Measurements from ENCODE around the gene SLC39A11. TPM values are rescaled to one million over a fixed set of nuclear protein-coding genes. Genes with fewer than 3 reads are reported as not detected.
"Not testable (repeated sequence)": the region's sequence is repeated elsewhere in the genome, so short reads cannot be mapped to it uniquely, and the experiment has no call there.

SLC39A11 gene
- polyA plus RNA-seq, 1 of the 3 experiments (the other 2 are of a cell fraction): 23.5 TPM

- H3K9me3 ChIP-seq; H3K4me2 ChIP-seq; H3K27me3 ChIP-seq (ENCODE audit: insufficient read depth); DNase-seq; H3K9ac ChIP-seq; H4K20me1 ChIP-seq (ENCODE audit: insufficient read depth); H2AFZ ChIP-seq (ENCODE audit: low read depth); H3K9me2 ChIP-seq; H3F3A ChIP-seq (replicated peaks; ENCODE audit: insufficient read depth); H3K27ac ChIP-seq (ENCODE audit: low read depth in 2 of 2, low read length in 1 of 2); H3K4me1 ChIP-seq (ENCODE audit: control insufficient read depth in 1 of 2, insufficient read depth in 2 of 2, low read depth in 1 of 2, low read length in 1 of 2); H3K36me3 ChIP-seq (replicated peaks in 1 of 2; ENCODE audit: control insufficient read depth in 1 of 2, insufficient read depth in 2 of 2, low read length in 1 of 2); H3K79me2 ChIP-seq (ENCODE audit: insufficient read depth); POLR2A ChIA-PET; H3K4me3 ChIP-seq (ENCODE audit: low read depth in 2 of 2, low read length in 1 of 2): not testable (repeated sequence)
- WGBS (ENCODE audit: low lambda C conversion rate): 66% methylated on average over 2 of the region's 2 CpGs
- CTCF ChIA-PET: interaction anchor here (1.1 kb wide), 1 partner anchor 101 kb away, joined by 3 read pairs; no protein-coding TSS in a partner anchor
Measured at GRCh38 chr17:72826059-72826458, 266.4 kb downstream of the SLC39A11 start.

DNA sequence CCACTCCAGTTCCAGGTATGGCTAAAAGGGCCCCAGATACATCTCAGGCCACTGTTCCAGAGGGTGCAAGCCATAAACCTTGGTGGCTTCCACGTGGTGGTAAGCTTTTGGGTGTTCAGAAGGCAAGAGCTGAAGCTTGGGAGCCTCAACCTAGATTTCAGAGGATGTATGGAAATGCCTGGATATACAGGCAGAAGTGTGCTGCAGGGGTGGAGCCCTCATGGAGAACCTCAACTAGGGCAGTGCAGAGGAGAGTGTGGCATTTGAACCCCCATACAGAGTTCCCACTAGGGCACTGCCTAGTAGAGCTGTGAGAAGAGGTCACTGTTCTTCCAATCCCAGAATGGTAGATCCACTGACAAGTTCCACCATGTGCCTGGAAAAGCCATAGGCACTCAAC lies 267.3 kb downstream of the SLC39A11 start:
- no peak overlapping the region for H3K4me2 ChIP-seq
- CTCF ChIA-PET: no interaction called here
- no peak overlapping the region for H2AFZ ChIP-seq (ENCODE audit: low read depth)
- no peak overlapping the region for H3K9ac ChIP-seq
- H3F3A ChIP-seq (replicated peaks; ENCODE audit: insufficient read depth): no peaks in the 10 kb centered on the region
- no peaks in the 10 kb centered on the region for H3K79me2 ChIP-seq (ENCODE audit: insufficient read depth)
- no peaks in the 10 kb centered on the region for H3K4me1 ChIP-seq (ENCODE audit: control insufficient read depth in 1 of 2, insufficient read depth in 2 of 2, low read depth in 1 of 2, low read length in 1 of 2)
- no peak overlapping the region for H3K27ac ChIP-seq (ENCODE audit: low read depth in 2 of 2, low read length in 1 of 2)
- no peaks in the 10 kb centered on the region for H3K9me3 ChIP-seq
- POLR2A ChIA-PET: no interaction called here
- no peaks in the 10 kb centered on the region for H3K9me2 ChIP-seq
- 0% methylated on average over 1 of the region's 1 CpG for WGBS (ENCODE audit: low lambda C conversion rate)
- H4K20me1 ChIP-seq (ENCODE audit: insufficient read depth): no peaks in the 10 kb centered on the region
- TF ChIP-seq TCF12 (IDR thresholded peaks at IDR 0.05) (no peak), EZH2phosphoT487 (IDR thresholded peaks at IDR 0.05; ENCODE audit: borderline replicate concordance, low read depth) (no peak), MEF2A (IDR thresholded peaks at IDR 0.05; ENCODE audit: borderline replicate concordance, low read depth) (no peak), GATA2 (CRISPR knock-in tag; IDR thresholded peaks at IDR 0.05) (no peak), SMC3 (IDR thresholded peaks at IDR 0.05; ENCODE audit: low read depth, low read length) (no peak), NRF1 (IDR thresholded peaks at IDR 0.05; ENCODE audit: low read depth, low read length) (no peak), TAF1 (IDR thresholded peaks at IDR 0.05; ENCODE audit: borderline replicate concordance, low read depth, low read length) (no peak), POLR2AphosphoS5 (IDR thresholded peaks at IDR 0.05; ENCODE audit: low read depth, low read length) (no peak), NFIC (IDR thresholded peaks at IDR 0.05; ENCODE audit: borderline replicate concordance) (no peak)
- TF ChIP-seq, protein P1, sequence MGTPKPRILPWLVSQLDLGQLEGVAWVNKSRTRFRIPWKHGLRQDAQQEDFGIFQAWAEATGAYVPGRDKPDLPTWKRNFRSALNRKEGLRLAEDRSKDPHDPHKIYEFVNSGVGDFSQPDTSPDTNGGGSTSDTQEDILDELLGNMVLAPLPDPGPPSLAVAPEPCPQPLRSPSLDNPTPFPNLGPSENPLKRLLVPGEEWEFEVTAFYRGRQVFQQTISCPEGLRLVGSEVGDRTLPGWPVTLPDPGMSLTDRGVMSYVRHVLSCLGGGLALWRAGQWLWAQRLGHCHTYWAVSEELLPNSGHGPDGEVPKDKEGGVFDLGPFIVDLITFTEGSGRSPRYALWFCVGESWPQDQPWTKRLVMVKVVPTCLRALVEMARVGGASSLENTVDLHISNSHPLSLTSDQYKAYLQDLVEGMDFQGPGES (IDR thresholded peaks at IDR 0.05; ENCODE audit: low read depth, low read length): no peak
- no peaks in the 10 kb centered on the region for H3K36me3 ChIP-seq (replicated peaks in 1 of 2; ENCODE audit: control insufficient read depth in 1 of 2, insufficient read depth in 2 of 2, low read length in 1 of 2)
- no peak for DNase-seq
- H3K27me3 ChIP-seq (ENCODE audit: insufficient read depth): no peaks in the 10 kb centered on the region
- no peak overlapping the region for H3K4me3 ChIP-seq (ENCODE audit: low read depth in 2 of 2, low read length in 1 of 2)

- H3K9me3 ChIP-seq; H4K20me1 ChIP-seq (ENCODE audit: insufficient read depth); H2AFZ ChIP-seq (ENCODE audit: low read depth); H3F3A ChIP-seq (replicated peaks; ENCODE audit: insufficient read depth); H3K9ac ChIP-seq; H3K79me2 ChIP-seq (ENCODE audit: insufficient read depth); H3K27ac ChIP-seq (ENCODE audit: low read depth in 2 of 2, low read length in 1 of 2); H3K4me2 ChIP-seq; DNase-seq; H3K4me1 ChIP-seq (ENCODE audit: control insufficient read depth in 1 of 2, insufficient read depth in 2 of 2, low read depth in 1 of 2, low read length in 1 of 2); H3K4me3 ChIP-seq (ENCODE audit: low read depth in 2 of 2, low read length in 1 of 2); POLR2A ChIA-PET; H3K27me3 ChIP-seq (ENCODE audit: insufficient read depth); H3K9me2 ChIP-seq; H3K36me3 ChIP-seq (replicated peaks in 1 of 2; ENCODE audit: control insufficient read depth in 1 of 2, insufficient read depth in 2 of 2, low read length in 1 of 2): not testable (repeated sequence)
- CTCF ChIA-PET: interaction anchor here (1.2 kb wide), 1 partner anchor 9 kb away, joined by 5 read pairs; no protein-coding TSS in a partner anchor
- 98% methylated on average over 4 of the region's 4 CpGs for WGBS (ENCODE audit: low lambda C conversion rate)
Measured at GRCh38 chr17:72824267-72824666, 268.2 kb downstream of the SLC39A11 start.
